Brain pericyte (primary cell): ENCODE results near the gene SIL1.

ENCODE experiments used
- DNase-seq: peaks from one replicate; pipeline ENCODE4 v3.0.0-alpha.2; 2012; ENCODE audit warnings: low read depth, low spot score

The SIL1 gene

DNA sequence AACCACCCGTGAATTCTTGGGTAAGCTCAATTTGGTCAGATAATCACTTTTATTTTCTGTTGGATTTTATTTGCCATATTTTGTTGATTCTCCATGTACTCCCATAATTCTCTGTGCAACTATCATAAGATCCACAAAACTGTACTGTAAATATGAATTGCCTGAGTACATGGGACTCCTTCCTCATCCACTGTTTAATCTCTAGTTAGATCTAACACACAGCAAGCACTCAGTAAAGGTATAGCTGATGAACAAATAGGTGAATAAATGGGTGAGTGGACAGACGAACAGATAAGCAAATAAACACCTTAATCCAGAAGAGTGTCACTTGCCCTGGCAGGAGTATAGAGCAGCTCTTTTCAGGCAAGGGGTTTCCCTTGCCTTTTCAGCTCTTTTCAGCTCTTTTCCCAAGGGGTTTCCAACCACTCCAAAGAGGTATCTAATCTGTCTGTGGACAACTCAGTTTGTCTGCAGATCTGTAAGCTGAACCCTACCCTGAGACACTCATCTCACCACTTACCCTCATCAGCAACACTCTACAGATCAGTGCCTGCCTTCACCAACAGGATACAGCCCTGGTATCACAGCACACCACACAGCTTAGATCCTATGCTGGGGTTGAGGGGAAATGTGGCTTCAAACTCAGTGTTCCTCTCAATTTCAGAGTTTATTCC is 51.2 kb downstream of the SIL1 start:
- DNase-seq: no peak

DNA sequence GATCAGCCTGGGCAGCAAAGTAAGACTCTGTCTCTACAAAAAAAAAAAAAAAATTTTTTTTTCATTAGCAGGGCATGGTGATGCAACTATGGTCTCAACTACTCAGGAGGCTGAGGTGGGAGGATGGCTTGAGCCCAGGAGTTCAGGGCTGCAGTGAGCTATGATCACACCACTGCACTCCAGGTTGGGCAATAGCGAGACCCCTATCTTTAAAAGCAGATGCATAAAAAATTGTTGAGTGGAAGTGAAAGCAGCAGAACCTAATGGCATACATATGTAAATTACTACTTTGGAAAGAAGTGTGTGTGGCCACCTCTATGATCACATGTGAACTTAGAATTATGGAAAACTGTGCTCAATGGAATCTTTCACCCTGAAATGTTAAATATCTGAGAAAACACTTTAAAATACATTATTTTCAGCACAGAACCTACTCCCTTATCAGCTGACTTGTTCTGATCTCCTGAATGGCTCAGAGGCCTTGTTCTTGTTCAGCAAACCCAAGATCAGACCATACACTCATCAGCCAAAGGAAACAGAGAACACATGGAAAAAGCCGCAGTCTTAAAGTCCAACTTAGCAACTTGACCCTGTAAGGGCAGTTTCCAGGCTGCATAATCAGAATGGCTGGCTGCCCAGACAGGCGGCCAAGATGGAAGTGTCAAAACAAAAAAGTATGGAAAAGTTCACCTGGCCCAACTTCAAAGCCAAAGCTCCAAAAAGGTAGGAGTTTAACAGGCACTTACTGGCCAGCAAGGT is 56.5 kb downstream of the SIL1 start:
- DNase-seq: peak; percentile 26

DNA sequence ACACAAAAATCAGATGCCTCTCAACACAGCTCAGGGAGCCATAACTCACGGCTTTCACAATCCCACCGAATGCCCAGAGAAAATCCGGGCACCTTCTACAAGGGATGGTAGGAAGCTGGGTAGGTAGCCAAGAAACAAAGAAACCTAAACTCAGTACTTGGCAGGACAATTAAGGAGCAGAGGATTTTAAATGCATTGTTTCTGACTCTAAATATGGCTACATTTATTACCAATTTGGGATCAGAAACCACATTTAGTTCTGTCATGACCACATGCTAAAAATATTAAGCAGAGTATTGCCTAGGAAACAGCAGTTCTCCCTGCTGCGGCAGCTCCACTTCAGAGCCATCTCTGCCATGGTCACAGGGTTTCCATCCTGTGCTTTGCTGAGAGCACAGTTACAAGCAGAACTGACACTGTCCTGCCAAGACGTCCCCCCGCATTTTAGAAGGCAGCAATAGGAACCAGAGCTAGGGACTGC is 57.5 kb downstream of the SIL1 start:
- DNase-seq: no peak

DNA sequence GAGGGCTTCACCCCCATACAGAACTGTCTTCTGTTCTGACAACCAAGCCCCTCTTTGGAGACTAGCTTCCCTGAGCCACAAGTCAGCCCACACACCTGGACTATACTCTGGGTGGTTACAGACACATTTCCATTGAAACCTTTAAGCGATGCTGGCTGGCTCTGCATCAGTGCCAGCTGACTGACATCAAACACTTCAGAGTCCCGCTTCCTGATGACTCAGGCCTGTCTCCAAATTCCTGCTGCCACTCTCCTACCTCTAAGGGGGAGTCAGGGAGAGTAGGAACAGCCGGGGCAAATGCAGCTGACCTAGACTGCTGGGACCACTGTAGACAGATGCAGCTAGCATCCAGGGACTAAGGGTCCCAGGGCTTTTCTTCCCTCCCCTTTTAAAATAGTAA is 59.4 kb downstream of the SIL1 start:
- no peak for DNase-seq

DNA sequence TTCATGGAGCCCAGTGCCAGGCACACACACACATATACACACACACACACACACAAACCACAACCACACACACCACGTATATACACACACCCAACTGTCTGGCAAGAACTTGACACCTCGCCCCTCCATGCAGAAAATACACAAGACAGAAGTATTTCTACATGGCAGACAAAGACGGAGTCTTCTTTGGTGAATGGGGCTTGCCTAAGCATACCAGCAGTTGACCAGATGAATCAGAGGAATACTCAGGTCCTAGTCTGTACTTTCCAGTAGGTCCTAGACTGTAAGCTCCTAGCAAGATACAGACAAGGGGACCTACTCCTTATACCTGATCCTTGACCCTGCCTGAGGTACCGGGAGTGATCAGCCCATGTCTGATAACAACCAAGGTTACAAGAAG is 60.1 kb downstream of the SIL1 start:
- DNase-seq: no peak

DNA sequence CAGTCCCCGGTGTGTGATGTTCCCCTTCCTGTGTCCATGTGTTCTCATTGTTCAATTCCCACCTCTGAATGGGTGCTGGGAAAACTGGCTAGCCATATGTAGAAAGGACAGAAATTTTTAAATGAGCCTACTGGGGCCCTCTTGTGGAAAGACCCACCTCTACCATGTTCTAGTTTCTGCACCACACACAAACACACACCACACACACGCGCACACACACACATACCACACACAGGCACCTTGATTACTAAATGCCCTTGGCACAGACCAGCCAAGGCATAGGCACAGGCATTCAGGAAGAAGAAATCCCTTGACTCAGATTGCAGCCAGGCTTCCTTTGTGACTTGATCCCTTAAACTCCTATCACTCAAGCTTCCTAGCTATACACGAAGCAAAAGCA is 60.5 kb downstream of the SIL1 start:
- no peak for DNase-seq

DNA sequence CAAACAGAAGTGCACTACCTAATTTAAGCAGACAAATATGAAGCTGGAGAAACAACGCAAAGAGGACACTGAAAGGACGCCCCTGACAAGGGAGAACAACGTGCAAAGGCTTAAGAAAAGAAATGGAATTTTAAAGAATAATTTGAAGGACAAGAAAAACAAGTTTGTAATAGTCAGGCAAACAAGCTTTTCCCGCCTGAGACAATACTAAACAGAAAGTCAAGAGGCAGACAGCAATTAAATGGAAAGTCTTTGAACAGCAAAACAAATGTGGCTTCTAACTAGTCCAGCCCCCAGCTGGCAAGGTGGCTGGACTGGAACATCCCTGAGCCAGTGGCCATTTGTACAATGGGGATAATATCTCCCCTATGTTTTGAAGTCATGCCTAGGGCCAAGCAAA is 63.3 kb downstream of the SIL1 start:
- no peak for DNase-seq

DNA sequence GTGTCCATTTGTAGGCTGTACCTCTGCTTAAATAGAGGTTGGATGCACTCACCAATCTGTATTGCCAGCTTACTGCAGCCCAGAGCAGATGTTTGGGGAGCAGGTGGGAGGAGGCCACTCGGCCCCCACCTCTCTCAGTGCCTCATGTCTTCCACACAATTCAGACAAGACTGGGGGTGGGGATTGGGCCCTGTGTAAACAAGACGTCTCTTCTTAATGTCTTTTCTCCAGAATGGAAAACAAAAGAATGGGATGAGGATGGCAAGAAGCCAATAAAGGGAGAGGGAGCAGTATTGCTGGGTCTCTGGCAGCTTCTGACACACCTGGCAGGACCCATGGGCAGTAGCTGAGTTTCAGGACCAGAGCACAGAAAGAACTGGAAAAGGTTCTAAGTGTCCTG is 64.9 kb downstream of the SIL1 start:
- DNase-seq: no peak

DNA sequence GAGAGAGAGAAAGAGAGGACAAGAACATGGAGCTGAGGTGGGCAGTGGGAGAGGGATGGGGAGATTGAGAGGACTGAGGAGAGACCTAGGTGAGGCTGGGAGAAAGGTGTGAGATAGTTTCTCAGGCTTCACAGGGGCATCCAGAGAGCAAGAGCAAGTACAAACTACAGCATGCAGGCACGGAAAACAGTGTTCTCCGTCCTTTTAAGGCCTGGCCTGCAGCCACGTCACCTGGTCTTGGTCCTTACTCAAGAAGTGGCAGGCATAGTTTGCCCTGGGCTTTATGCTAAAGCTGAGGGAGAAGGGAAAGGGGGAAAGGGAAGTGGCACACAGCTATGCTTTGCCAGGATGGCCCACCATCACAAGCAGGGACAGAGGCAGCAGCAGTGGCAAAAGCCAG is 65.7 kb downstream of the SIL1 start:
- DNase-seq: no peak

DNA sequence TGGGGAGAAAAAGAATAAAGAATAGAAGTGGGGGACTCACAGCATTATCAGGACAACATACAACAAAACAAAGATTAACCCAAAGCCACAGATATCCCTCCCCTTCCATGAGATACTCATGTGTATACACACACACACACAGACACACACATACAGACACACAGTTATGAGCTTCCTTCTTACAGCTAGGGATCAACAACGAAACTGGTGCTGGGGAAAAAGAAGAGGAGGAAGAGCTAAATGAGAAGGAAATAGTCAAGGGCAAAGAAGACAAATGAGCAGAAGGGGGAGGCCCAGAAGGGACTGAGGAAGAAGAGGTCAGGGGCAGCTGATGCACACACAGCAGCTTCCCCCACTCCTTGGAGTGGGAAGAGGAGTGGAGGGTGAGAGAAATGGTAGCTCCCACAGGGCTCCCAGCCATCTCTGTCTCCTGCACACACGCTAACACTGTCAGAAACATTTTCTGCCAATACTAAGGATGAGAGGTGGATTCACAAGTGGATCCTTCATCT is 66.2 kb downstream of the SIL1 start:
- DNase-seq: no peak

DNA sequence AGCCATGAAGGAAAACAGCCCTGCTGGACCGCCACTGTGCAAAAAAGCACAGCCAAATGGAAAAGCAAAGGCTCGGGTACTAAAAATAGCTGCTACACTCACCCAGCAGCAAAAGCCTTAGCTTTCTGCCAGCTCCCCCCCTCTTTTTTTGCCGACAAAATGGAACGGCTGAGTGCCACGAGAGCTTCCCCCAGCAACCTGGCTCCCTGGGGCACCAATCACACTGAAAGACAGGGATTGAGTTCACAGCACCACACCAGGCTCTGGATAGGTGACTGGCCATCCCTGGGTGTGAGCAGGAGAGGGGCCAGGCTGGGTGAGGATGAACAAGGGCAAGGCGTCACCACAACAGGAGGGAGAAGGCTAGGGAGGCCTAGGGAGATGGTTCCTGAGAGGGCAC is 66.7 kb downstream of the SIL1 start:
- DNase-seq: no peak

DNA sequence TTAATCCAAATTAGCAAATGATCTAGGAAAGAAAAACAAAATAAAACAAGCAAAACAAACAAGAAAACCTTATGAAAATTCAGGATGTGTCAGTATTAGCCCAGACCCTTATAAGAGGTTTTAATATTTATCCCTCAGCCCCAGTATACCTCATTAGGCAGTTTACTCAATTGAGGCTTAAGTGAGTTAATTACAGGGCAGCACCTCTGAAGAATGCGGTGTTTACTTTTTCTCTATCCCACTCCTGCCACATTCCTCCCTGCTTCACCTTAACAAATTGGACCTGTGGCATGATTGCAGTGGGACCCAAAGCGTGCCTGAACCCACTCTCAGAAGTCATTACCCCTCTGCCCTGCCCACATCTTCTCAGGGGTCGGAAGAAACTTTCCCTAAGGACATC is 67.1 kb downstream of the SIL1 start:
- no peak for DNase-seq

DNA sequence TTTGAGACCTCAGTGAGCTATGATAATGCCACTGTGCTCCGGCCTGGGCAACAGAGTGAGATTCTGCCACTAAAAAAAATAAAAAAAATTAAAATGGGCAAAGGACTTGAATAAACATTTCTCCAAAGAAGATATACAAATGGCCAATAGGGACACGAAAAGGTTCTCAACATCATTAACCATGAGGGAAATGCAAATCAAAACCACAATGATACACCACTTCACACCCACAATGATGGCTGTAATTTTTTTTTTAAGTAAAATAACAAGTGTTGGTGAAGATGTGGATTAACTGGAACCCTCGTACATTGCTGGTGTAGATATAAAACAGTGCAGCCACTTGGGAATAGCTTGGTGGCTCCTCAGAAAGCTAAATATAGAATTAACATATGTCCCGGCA is 68.0 kb downstream of the SIL1 start:
- DNase-seq: no peak

DNA sequence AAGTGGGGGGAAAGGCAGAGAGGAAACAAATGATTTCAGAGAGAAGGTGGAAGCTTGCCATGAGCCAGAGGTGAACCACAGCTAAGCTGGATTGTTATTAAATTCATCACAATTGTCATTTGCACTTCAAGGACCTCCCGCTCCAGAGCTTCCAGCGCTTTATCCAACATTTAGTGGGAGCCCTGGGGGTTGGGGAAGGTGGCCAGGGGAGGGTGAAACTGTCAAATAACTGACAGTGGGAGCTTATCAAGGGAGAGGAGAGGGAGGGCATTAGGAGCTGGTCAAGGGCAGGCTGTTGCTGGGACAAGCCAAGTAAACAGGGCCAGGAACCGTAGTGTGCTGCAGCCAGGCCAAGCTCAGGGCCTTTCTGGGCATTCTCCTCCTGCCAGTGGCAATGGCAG is 71.5 kb downstream of the SIL1 start:
- no peak for DNase-seq

DNA sequence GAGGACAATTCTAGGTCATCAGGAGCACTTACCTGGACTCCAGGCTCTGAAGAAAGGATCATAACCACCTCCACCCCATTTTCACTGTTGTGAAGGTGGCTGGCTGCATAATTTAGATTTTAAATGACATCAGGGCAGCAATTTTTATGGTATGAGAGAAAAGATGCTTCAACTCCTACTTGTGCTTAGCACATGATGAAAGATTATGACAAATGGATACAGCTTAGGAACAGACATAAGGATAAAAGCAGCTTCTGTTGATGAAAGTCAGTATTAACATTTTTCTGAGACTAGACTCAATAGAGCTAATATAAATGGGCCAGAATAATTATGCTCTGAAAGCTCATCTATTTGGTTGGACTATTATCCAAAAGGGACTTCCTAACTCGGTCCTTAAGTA is 72.2 kb downstream of the SIL1 start:
- no peak for DNase-seq

DNA sequence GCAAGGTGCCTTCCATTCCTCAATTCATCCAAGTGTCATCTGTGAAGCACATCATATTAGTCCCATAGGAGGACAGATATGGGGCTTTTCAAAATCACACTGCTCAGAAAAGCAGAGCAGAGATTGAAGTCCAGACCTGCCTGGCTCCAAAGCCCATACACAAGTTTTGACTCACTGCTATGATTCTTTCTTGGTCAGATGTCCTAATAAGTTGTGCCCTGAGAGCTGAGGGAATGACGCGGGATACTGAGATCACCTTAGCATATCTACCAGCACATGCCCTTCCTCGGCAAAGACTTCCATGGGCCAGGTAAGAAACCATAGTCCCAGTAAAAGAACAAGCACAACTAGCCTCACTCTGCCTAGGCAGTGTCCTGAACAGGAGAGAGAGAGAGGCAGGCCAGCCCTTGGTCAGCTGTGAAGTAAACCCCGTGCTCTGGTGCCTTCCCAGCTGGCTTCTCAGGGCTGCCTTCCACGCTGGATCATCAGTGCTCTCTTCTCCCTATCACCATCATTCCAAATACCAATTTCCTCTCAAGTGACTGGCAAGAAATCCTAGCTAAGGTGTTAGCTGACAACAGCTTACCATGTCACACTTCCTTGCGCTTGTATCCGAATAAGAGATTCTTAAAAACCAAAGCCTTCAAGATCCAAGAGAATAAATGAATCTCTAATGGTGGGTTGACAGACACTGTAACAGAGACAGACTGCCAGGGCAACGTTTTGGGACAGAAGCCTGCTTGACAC is 73.2 kb downstream of the SIL1 start:
- no peak for DNase-seq

DNA sequence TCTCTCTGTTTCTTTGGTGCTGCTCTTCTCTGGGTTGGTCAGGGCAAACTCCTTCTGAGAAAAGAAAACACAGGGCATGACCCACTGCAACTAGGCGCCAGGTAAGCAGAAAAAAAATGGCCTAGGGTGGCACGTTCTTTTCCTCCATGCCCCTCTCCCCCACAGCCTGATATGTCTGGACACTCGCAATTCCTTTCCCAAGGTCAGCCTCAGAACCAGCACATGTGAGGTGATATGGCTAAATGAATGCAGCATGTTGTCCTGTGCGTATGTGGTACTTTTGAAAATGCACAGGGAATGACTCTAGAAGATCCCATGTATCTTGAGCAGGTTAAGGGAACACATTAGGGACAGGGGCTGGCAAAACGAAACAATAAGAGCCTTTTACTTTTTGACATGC is 77.0 kb downstream of the SIL1 start:
- DNase-seq: no peak

DNA sequence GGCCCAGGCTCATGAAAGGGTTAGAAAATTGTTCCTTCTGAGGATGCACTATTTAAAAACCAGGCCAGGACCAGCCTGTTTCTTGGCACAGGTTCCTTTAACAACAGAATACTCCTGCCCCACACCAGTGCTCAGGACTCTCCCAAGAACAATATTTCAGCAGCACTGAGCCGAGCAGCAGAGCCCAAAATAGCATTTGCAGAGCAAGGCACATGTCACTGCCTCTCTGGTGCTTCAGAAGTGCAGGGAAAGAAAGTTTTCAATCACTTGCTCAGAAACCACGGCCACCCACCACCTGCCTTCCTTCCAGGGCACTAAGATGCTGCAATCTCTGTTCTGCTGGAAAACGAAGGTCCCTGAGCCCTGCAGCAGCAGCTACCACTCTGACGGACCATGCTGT is 77.6 kb downstream of the SIL1 start:
- DNase-seq: no peak

DNA sequence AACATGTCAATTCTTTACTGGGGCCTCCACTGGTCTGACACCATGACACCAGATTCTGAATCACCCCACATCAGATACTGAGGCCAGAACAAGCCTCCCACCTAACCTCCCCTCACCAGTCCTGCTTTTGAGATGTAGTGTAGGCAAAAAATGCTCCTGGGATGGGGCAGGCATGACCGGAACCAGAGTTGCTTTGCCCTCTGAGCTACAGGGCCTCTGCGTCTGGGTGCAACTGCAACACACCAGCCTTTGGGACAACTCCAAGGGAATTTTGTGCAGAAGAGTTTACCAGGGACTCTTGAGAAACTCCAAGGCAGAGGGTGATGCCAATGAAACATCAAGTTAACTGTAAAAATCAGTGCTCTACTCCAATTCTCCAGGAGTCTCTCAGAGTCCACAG is 79.4 kb downstream of the SIL1 start:
- no peak for DNase-seq

DNA sequence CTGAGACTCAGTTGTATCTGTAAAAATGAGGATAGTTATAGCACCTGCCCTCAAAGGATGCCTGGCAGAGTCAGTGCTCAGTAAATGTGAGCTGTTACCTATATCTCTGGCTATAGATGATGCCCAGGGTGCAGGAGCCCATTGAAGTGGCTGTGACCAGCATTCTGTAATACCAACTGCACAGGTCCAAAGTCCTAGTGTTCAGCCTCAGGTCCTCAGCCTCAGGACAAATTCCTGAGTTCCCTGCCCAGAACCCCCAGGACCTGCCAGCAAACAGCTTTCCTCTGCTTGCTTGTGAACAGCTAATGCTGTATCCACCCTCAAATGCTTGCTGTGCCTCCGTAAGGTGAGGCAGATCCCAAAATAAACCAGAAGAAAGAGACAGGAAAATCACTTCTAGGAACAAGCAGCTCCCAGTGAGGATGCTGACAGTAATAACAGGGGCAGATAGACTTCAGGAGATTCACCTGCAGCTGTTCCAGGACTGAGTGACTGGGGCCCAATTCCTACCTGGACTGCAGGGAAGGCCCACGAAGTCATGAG is 80.8 kb downstream of the SIL1 start:
- DNase-seq: no peak

DNA sequence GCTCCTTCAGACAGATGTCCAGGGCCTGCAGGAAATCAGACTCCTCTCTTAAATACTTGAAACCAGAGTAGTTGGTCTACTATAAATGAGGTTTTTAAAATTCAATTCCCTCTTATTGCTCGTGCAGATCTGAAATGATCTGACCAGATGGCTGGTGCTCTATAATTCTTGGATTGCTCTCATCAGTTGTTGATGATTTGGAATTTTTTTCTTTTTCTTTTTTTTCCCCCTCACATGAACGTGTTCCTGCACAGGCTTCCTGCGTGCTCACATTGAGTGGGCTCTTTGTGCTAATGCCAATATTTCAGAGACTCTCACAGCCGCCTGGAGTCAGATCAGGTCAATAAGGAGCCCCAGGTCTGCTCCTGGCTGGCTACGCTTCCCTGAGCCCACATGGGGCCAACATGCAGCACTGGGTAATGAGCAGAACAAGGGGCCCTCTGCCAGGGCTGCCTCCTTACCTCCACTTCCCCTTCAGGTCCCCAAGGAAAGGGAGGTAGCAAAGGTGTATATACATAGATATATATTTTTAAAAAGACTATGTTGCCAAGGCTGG is 82.0 kb downstream of the SIL1 start:
- no peak for DNase-seq

DNA sequence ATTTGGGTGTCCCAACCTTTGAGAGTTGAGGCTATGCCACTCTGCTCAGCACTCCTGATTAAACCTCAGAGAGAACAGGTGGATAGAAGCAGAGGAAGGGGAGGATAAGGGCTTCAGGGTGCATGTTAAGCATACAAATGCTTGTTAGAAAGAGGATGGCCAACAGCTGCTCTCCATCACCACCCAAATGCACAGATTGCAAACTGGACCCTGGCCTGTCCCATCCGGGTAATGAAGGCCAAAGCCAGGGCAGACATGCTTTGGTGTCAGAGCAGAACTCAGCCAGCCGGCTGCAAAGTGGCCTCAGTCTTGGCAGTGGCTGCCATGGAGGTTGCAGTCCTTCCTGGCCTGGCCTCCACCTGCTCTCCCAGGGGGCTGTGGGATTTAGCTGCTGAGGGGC is 84.3 kb downstream of the SIL1 start:
- DNase-seq: no peak
